Measurements from ENCODE around the gene CYB5RL. TPM values are rescaled to one million over a fixed set of nuclear protein-coding genes. Genes with fewer than 3 reads are reported as not detected.

Gene CYB5RL, protein sequence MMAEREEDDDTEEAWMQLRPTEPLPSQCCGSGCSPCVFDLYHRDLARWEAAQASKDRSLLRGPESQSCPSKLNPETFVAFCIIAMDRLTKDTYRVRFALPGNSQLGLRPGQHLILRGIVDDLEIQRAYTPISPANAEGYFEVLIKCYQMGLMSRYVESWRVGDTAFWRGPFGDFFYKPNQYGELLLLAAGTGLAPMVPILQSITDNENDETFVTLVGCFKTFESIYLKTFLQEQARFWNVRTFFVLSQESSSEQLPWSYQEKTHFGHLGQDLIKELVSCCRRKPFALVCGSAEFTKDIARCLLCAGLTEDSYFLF
- total RNA-seq (1 to 10 TPM; 2.6 to 5.7 (median 5.2) TPM), polyA plus RNA-seq (1 to 10 TPM; 1.4 to 4.4 (median 1.8) TPM)

- peaks cover under 1 to 25% (median 10%) of the 10 kb centered on the region in 4 donors for H3K36me3 ChIP-seq
- H3K27me3 ChIP-seq, result no peaks in the 10 kb centered on the region
- peak within 1 kb of the TSS; percentile 80 to 87 (median 81) for H3K27ac ChIP-seq
- WGBS, 2 donors, result 0% methylated on average over 51 of the region's 51 CpGs
- DNase-seq, result peak; percentile 96
- peaks cover 0 to 36% (median 23%) of the 10 kb centered on the region in 4 donors for H3K4me1 ChIP-seq
- intact Hi-C loops (cut with DNase I), result loop anchor here (1.0 to 5.0 kb wide), 3 partner anchors 72 to 288 kb away; partner anchors contain the start of gene SSBP3
- H3K9me3 ChIP-seq, result no peaks in the 10 kb centered on the region
- TF ChIP-seq CTCF (IDR thresholded peaks at IDR 0.05) (no peak), POLR2A (IDR thresholded peaks at IDR 0.05) (peak in 1 of 2 donors; percentile 32), POLR2AphosphoS5 (IDR thresholded peaks at IDR 0.05) (peak; percentile 48 to 81 (median 80)), EP300 (IDR thresholded peaks at IDR 0.05) (no peak)
- peak within 1 kb of the TSS; percentile 63 to 96 (median 84) for H3K4me3 ChIP-seq
These were observed at the start of gene CYB5RL, which contains the start of gene MRPL37 for GRCh38 chr1:54199765-54200518. Gene CYB5RL, minus strand, starts transcription at chr1:54200030. Its CDS starts 4,414 bp downstream, at chr1:54195616. Gene MRPL37, plus strand, starts transcription at chr1:54200167. Its CDS starts 77 bp downstream, at chr1:54200244.

- no peaks in the 10 kb centered on the region for H3K27me3 ChIP-seq
- intact Hi-C loops (cut with DNase I), result no loop called here
- H3K36me3 ChIP-seq, result peaks cover 0 to 27% (median 8%) of the 10 kb centered on the region in 4 donors
- H3K9me3 ChIP-seq, result no peaks in the 10 kb centered on the region
- TF ChIP-seq POLR2A (IDR thresholded peaks at IDR 0.05), result no peak
- TF ChIP-seq CTCF (IDR thresholded peaks at IDR 0.05), result no peak
- TF ChIP-seq POLR2AphosphoS5 (IDR thresholded peaks at IDR 0.05), result no peak
- TF ChIP-seq EP300 (IDR thresholded peaks at IDR 0.05), result no peak
- H3K27ac ChIP-seq, result peak overlapping the region in 1 of 4 donors; percentile 14
- H3K4me1 ChIP-seq, result peaks cover 0 to 38% (median 15%) of the 10 kb centered on the region in 4 donors
- no peak overlapping the region for H3K4me3 ChIP-seq
- DNase-seq, result no peak
- WGBS, 2 donors, result 66 to 88% methylated on average over 4 of the region's 4 CpGs
These were observed 49.1 kb upstream of the CYB5RL start for GRCh38 chr1:54248966-54249365.

- Histone ChIP-seq H3K36me3 (peaks cover 0 to 37% (median 10%) of the 10 kb centered on the region in 4 donors), H3K9me3 (no peaks in the 10 kb centered on the region), H3K4me3 (no peak overlapping the region), H3K27ac (no peak overlapping the region), H3K4me1 (peaks cover 0 to 38% (median 11%) of the 10 kb centered on the region in 4 donors), H3K27me3 (no peaks in the 10 kb centered on the region)
- TF ChIP-seq POLR2AphosphoS5 (IDR thresholded peaks at IDR 0.05), result no peak
- TF ChIP-seq CTCF (IDR thresholded peaks at IDR 0.05), result no peak
- no peak for TF ChIP-seq EP300 (IDR thresholded peaks at IDR 0.05)
- TF ChIP-seq POLR2A (IDR thresholded peaks at IDR 0.05), result no peak
- intact Hi-C loops (cut with DNase I), result no loop called here
- no peak for DNase-seq
- WGBS, 2 donors, result 92 to 93% methylated on average over 11 of the region's 11 CpGs
These were observed 48.2 kb upstream of the CYB5RL start for GRCh38 chr1:54247863-54248515.

- Histone ChIP-seq H3K36me3 (peaks cover 0 to 49% (median 19%) of the 10 kb centered on the region in 4 donors), H3K27me3 (no peaks in the 10 kb centered on the region), H3K9me3 (no peaks in the 10 kb centered on the region), H3K4me1 (peaks cover 0 to 38% (median 11%) of the 10 kb centered on the region in 4 donors), H3K4me3 (no peak overlapping the region), H3K27ac (peak overlapping the region in 3 of 4 donors; percentile 7 to 72 (median 57))
- TF ChIP-seq POLR2AphosphoS5 (IDR thresholded peaks at IDR 0.05) (peak in 3 of 4 donors; percentile 25 to 81 (median 71)), POLR2A (IDR thresholded peaks at IDR 0.05) (no peak), EP300 (IDR thresholded peaks at IDR 0.05) (no peak)
- intact Hi-C loops (cut with DNase I), result no loop called here
- 90% methylated on average over 10 of the region's 10 CpGs for WGBS, 2 donors
- no peak for DNase-seq
These were observed 46.4 kb upstream of the CYB5RL start for GRCh38 chr1:54246116-54246721.

Measured in sigmoid colon (tissue), 7 donors.